NCI-H524 (cell line): ENCODE results near the gene TUT4.
"Not testable (repeated sequence)": the region's sequence is repeated elsewhere in the genome, so short reads cannot be mapped to it uniquely, and the experiment has no call there.

Source experiments
- DNase-seq, 2 experiments: peaks; one replicate each; lab custom pipeline; 2025; lab: John Stamatoyannopoulos, UW

Gene TUT4

GRCh38 chr1:52552505-52553361, at the start of gene TUT4:
Gene TUT4, minus strand, starts transcription at chr1:52553092. Its CDS starts 26,812 bp downstream, at chr1:52526280.
- DNase-seq: peak; percentile 64 to 78

- DNase-seq: peak in 1 of 2 experiments; percentile 24
These were observed 49.3 kb upstream of the TUT4 start, which contains the start of gene GPX7 for GRCh38 chr1:52601991-52602855. Gene GPX7, plus strand, starts transcription at chr1:52602371. Its CDS starts 39 bp downstream, at chr1:52602410.

GRCh38 chr1:52601519-52601918, 48.6 kb upstream of the TUT4 start:
- no peak for DNase-seq

- DNase-seq: no peak
These were observed 47.8 kb upstream of the TUT4 start for GRCh38 chr1:52600533-52601179.

GRCh38 chr1:52599236-52599635, 46.3 kb upstream of the TUT4 start:
- peak in 1 of 2 experiments; percentile 23 for DNase-seq

GRCh38 chr1:52598729-52599128, 45.8 kb upstream of the TUT4 start:
- DNase-seq: no peak

- DNase-seq: no peak
These were observed 45.0 kb upstream of the TUT4 start for GRCh38 chr1:52597912-52598311.

- peak in 1 of 2 experiments; percentile 26 for DNase-seq
These were observed 42.2 kb upstream of the TUT4 start for GRCh38 chr1:52595061-52595460.

- no peak for DNase-seq
These were observed 40.6 kb upstream of the TUT4 start for GRCh38 chr1:52593495-52593894.

- DNase-seq: no peak
These were observed 39.9 kb upstream of the TUT4 start for GRCh38 chr1:52592637-52593323.

GRCh38 chr1:52590266-52590665, 37.4 kb upstream of the TUT4 start:
- no peak for DNase-seq

- no peak for DNase-seq
These were observed 35.6 kb upstream of the TUT4 start for GRCh38 chr1:52588535-52588934.

- DNase-seq: no peak
These were observed 35.1 kb upstream of the TUT4 start for GRCh38 chr1:52588027-52588426.

GRCh38 chr1:52585474-52585873, 32.6 kb upstream of the TUT4 start:
- DNase-seq: no peak

- no peak for DNase-seq
These were observed 29.3 kb upstream of the TUT4 start for GRCh38 chr1:52582116-52582696.

- no peak for DNase-seq
These were observed 27.4 kb upstream of the TUT4 start for GRCh38 chr1:52580283-52580682.

GRCh38 chr1:52579415-52579814, 26.5 kb upstream of the TUT4 start:
- no peak for DNase-seq

- not testable (repeated sequence) for DNase-seq
These were observed 25.2 kb upstream of the TUT4 start for GRCh38 chr1:52578066-52578465.

GRCh38 chr1:52576074-52576473, 23.2 kb upstream of the TUT4 start:
- no peak for DNase-seq

GRCh38 chr1:52574594-52574993, 21.7 kb upstream of the TUT4 start:
- no peak for DNase-seq

- no peak for DNase-seq
These were observed 19.5 kb upstream of the TUT4 start for GRCh38 chr1:52572387-52572786.
